Activated CD8-positive, alpha-beta T cell treated with anti-CD3 and anti-CD28 coated beads for 36 hours (primary cell): ENCODE measurements around the gene PIK3CB. TPM values are rescaled to one million over a fixed set of nuclear protein-coding genes. Genes with fewer than 3 reads are reported as not detected.
"Not testable (repeated sequence)": the region's sequence is repeated elsewhere in the genome, so short reads cannot be mapped to it uniquely, and the experiment has no call there.

ENCODE experiments used
- ATAC-seq: fragments of 200-7000 bp; cut with Tn5 transposase; one replicate; pipeline ENCODE4 v1.10.0; 2021; ENCODE audit warnings: mild to moderate bottlenecking, moderate library complexity
- CTCF ChIA-PET: fragments of 350-600 bp; sonication (Branson Sonifier 250); formaldehyde crosslinking; loops from one replicate; lab custom pipeline; 2021; ENCODE audit warnings: antibody characterized with exemption; lab: Charles Lee
- POLR2A ChIA-PET: fragments of 350-600 bp; sonication (Branson Sonifier 250); formaldehyde crosslinking; loops from one replicate; lab custom pipeline; 2021; ENCODE audit warnings: antibody characterized with exemption; lab: Charles Lee
- DNase-seq: peaks from one replicate; pipeline ENCODE4 v3.0.0-alpha.2; 2020
- H3K27ac Mint-ChIP-seq: one replicate; pipeline ENCODE4 v1.8.0; 2021; ENCODE audit warnings: mild to moderate bottlenecking, mixed read lengths
- H3K27me3 Mint-ChIP-seq: one replicate; pipeline ENCODE4 v1.8.0; 2021; ENCODE audit warnings: mixed read lengths
- H3K36me3 Mint-ChIP-seq: one replicate; pipeline ENCODE4 v1.8.0; 2021; ENCODE audit warnings: low read depth, mixed read lengths
- H3K4me1 Mint-ChIP-seq: one replicate; pipeline ENCODE4 v1.8.0; 2021; ENCODE audit warnings: low read depth, mixed read lengths
- H3K4me3 Mint-ChIP-seq: one replicate; pipeline ENCODE4 v1.8.0; 2021; ENCODE audit warnings: mild to moderate bottlenecking, moderate library complexity, mixed read lengths
- H3K9me3 Mint-ChIP-seq: one replicate; pipeline ENCODE4 v1.8.0; 2021; ENCODE audit warnings: mixed read lengths
- CTCF ChIP-seq: fragments of 200-600 bp; IDR thresholded peaks from one replicate; pipeline ENCODE4 v1.8.0; 2022; ENCODE audit warnings: antibody characterized with exemption, mild to moderate bottlenecking
- intact Hi-C: fragments of 100-400 bp; cut with micrococcal nuclease; formaldehyde crosslinking; loops from one replicate; pipeline ENCODE4 v1.10.0; 2022
- total RNA-seq, 2 experiments: library from RNA; stranded (reverse); gene quantifications; one replicate each; pipeline ENCODE4 v1.2.3, GENCODE V29; 2021

The PIK3CB gene
- total RNA-seq, 2 experiments from 2014 or later, result 12.4 to 13.4 TPM

DNA sequence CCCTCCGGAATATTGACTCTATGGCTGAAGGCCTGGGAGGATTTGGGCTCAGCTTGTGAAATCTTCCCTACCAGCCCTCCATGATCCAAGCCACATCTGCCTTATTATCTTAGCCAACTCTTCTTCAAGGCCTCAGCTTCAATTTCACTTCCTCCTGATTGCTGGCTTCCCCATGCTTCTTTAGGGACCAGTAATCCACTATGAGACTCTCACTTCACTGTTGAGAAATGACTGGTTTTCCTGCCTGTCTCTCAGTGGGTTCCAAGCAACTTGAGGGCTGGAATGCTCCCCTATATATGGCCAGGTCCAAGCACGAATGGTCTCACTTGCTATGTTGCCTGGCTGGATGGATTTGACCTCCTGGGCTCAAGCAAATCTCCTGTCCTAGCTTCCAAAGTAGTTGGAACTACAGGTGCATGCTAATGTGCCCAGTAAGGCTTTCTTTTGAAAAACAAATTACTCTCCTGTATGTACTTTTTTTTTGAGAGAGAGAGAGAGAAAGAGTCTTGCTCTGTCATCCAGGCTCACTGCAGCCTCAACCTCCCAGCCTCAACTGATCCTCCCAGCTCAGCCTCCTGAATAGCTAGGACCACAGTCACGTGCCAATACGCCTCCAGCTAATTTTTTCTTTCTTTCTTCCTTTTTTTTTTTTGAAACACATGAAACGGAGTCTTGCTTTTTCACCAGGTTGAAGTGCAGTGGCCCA lies 7.9 kb upstream of the PIK3CB start:
- H3K36me3 Mint-ChIP-seq, result no peaks in the 10 kb centered on the region
- H3K27ac Mint-ChIP-seq, result no peak overlapping the region
- H3K4me1 Mint-ChIP-seq, result no peaks in the 10 kb centered on the region
- ChIA-PET POLR2A (interaction anchor here (0.6 kb wide), 1 partner anchor 32 kb away, joined by 5 read pairs; no protein-coding TSS in a partner anchor), CTCF (interaction anchor here (0.6 to 1.9 kb wide), 3 partner anchors 73 to 1761 kb away, joined by 3 to 12 read pairs (median 3); no protein-coding TSS in a partner anchor)
- TF ChIP-seq CTCF, result no peak
- no peaks in the 10 kb centered on the region for H3K9me3 Mint-ChIP-seq
- DNase-seq (no peak), ATAC-seq (no peak)
- no peaks in the 10 kb centered on the region for H3K27me3 Mint-ChIP-seq
- H3K4me3 Mint-ChIP-seq, result no peak overlapping the region
- intact Hi-C loops, result no loop called here

DNA sequence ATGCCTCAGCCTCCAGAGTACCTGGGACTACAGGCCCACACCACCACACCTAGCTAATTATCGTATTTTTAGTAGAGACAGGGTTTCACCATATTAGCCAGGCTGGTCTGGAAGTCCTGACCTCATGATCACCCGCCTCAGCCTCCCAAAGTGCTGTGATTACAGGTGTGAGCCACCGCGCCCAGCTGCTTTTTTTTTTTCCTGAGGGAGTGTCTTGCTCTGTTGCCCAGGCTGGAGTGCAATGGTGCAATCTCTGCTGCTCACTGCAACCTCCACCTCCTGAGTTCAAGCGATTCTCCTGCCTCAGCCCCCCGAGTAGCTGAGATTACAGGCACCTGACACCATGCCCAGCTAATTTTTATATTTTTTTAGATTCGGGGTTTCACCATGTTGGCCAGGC lies 3.7 kb upstream of the PIK3CB start:
- H3K9me3 Mint-ChIP-seq, H3K36me3 Mint-ChIP-seq, H3K27me3 Mint-ChIP-seq, DNase-seq, ATAC-seq, POLR2A ChIA-PET, H3K27ac Mint-ChIP-seq, H3K4me3 Mint-ChIP-seq: not testable (repeated sequence)
- peaks cover 11% of the 10 kb centered on the region for H3K4me1 Mint-ChIP-seq
- CTCF ChIA-PET, result interaction anchor here (1.1 kb wide), 1 partner anchor 77 kb away, joined by 4 read pairs; no protein-coding TSS in a partner anchor
- intact Hi-C loops, result loop anchor here (10.0 kb wide), 1 partner anchor 144 kb away; no protein-coding TSS in a partner anchor

DNA sequence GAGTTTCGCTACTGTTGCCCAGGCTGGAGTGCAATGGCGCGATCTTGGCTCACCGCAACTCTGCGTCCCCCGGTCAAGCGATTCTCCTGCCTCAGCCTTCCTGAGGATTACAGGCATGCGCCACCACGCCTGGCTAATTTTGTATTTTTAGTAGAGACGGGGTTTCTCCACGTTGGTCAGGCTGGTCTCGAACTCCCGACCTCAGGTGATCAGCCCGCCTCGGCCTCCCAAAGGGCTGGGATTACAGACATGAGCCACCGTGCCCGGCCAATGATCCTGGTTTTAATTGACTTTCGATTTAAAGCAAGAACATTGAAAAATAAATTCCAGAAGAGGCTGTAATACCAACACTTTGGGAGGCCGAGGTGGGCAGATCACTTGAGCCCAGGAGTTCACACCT lies 1.1 kb upstream of the PIK3CB start:
- CTCF ChIA-PET, result interaction anchor here (0.9 to 2.0 kb wide), 3 partner anchors 10 to 80 kb away, joined by 3 to 10 read pairs (median 7); no protein-coding TSS in a partner anchor
- H3K27me3 Mint-ChIP-seq, H3K4me3 Mint-ChIP-seq, H3K9me3 Mint-ChIP-seq, DNase-seq, H3K27ac Mint-ChIP-seq, ATAC-seq: not testable (repeated sequence)
- intact Hi-C loops, result loop anchor here (10.0 kb wide), 1 partner anchor 141 kb away; no protein-coding TSS in a partner anchor
- Mint-ChIP-seq H3K4me1 (peaks cover 22% of the 10 kb centered on the region), H3K36me3 (peaks cover 11% of the 10 kb centered on the region)
- POLR2A ChIA-PET, result interaction anchor here (1.0 kb wide), 1 partner anchor 120 kb away, joined by 3 read pairs; no protein-coding TSS in a partner anchor

DNA sequence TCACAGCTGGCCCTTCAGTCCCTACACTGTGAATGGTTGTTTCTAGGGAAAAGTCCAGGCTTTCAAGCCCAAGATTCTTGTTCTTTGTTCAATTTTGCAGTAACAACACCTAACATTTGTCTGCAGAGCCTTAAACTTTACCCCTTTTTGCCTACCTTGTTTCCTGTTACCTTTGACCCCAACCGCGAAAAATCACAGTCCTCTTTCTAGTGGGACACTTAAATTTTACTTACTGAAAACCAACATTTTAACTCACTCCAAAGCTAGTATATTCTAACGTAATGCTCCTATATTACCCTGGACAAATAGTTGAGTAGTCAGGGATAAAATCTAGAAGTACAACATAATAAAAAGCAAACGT lies 649 bp upstream of the PIK3CB start:
- H3K27me3 Mint-ChIP-seq, result no peaks in the 10 kb centered on the region
- no peak for TF ChIP-seq CTCF
- peaks cover 2% of the 10 kb centered on the region for H3K9me3 Mint-ChIP-seq
- peaks cover 12% of the 10 kb centered on the region for H3K36me3 Mint-ChIP-seq
- peaks cover 22% of the 10 kb centered on the region for H3K4me1 Mint-ChIP-seq
- no peak for ATAC-seq
- POLR2A ChIA-PET, result interaction anchor here (1.0 kb wide), 1 partner anchor 120 kb away, joined by 3 read pairs; no protein-coding TSS in a partner anchor
- peak overlapping the region; percentile 84 for H3K4me3 Mint-ChIP-seq
- H3K27ac Mint-ChIP-seq, result peak overlapping the region; percentile 93
- CTCF ChIA-PET, result interaction anchor here (2.0 kb wide), 1 partner anchor 80 kb away, joined by 10 read pairs; no protein-coding TSS in a partner anchor
- DNase-seq, result no peak
- intact Hi-C loops, result loop anchor here (10.0 kb wide), 1 partner anchor 141 kb away; no protein-coding TSS in a partner anchor

GRCh38 chr3:138833899-138834595 lies 681 bp downstream of the PIK3CB start:
- peak overlapping the region; percentile 84 for H3K4me3 Mint-ChIP-seq
- ChIA-PET POLR2A (interaction anchor here (0.7 to 1.0 kb wide), 2 partner anchors 56 to 103 kb away, joined by 3 read pairs; no protein-coding TSS in a partner anchor), CTCF (interaction anchor here (1.5 to 2.0 kb wide), 2 partner anchors 82 to 240 kb away, joined by 5 to 10 read pairs; partner anchors contain the start of gene CEP70)
- intact Hi-C loops, result loop anchor here (10.0 kb wide), 1 partner anchor 139 kb away; no protein-coding TSS in a partner anchor
- ATAC-seq (peak; percentile 28), DNase-seq (peak; percentile 67)
- no peaks in the 10 kb centered on the region for H3K27me3 Mint-ChIP-seq
- peak overlapping the region; percentile 90 for H3K27ac Mint-ChIP-seq
- peaks cover 2% of the 10 kb centered on the region for H3K9me3 Mint-ChIP-seq
- TF ChIP-seq CTCF, result peak; percentile 41
- peaks cover 25% of the 10 kb centered on the region for H3K4me1 Mint-ChIP-seq
- peaks cover 17% of the 10 kb centered on the region for H3K36me3 Mint-ChIP-seq

DNA sequence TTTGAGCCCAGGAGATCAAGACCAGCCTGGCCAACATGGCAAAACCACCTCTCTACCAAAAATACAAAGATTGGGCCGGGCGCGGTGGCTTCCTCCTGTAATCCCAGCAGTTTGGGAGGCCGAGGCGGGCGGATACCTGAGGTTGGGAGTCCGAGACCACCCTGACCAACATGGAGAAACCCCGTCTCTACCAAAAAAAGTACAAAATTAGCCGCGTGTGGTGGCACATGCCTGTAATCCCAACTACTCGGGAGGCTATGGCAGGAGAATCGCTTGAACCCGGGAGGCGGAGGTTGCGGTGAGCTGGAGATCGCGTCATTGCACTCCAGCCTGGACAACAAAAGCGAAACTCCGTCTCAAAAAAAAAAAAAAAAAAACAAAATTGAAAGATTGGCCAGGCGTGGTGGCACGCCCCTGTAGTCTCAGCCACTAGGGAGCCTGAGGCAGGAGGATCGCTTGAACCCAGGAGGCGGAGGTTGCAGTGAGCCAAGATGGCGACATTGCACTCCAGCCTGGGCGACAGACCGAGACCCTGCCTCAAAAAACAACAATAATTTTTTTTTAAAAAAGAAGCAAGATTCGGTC lies 2.2 kb downstream of the PIK3CB start:
- POLR2A ChIA-PET, result not testable (repeated sequence)

More for the DNA sequence above, 2.2 kb downstream of the PIK3CB start:
- H3K4me3 Mint-ChIP-seq, DNase-seq, ATAC-seq, H3K9me3 Mint-ChIP-seq, H3K27me3 Mint-ChIP-seq, H3K27ac Mint-ChIP-seq: not testable (repeated sequence)
- CTCF ChIA-PET, result interaction anchor here (0.6 kb wide), 1 partner anchor 51 kb away, joined by 3 read pairs; no protein-coding TSS in a partner anchor
- intact Hi-C loops, result loop anchor here (10.0 kb wide), 1 partner anchor 138 kb away; no protein-coding TSS in a partner anchor
- H3K36me3 Mint-ChIP-seq, result peaks cover 17% of the 10 kb centered on the region
- peaks cover 25% of the 10 kb centered on the region for H3K4me1 Mint-ChIP-seq
